Measurements from ENCODE around the gene PAX7. TPM values are rescaled to one million over a fixed set of nuclear protein-coding genes. Genes with fewer than 3 reads are reported as not detected.

Gene PAX7
- total RNA-seq, 2 donors from 2014 or later, result not detected

GRCh38 chr1:18658831-18659230 is 28.2 kb downstream of the PAX7 start:
- H3K27me3 ChIP-seq (replicated peaks; ENCODE audit: insufficient read depth), result no peaks in the 10 kb centered on the region

GRCh38 chr1:18661404-18662285 is 31.0 kb downstream of the PAX7 start:
- TF ChIP-seq CTCF (IDR thresholded peaks at IDR 0.05), result no peak
- DNase-seq (ENCODE audit: low spot score), result no peak
- ATAC-seq (ENCODE audit: insufficient number of reproducible peaks, low FRiP score, low read depth), result no peak
- Histone ChIP-seq H3K27ac (no peak overlapping the region), H3K4me3 (no peak overlapping the region), H3K36me3 (no peaks in the 10 kb centered on the region), H3K4me1 (ENCODE audit: control insufficient read depth in 1 of 2, low read depth in 2 of 2) (no peaks in the 10 kb centered on the region), H3K9me3 (no peaks in the 10 kb centered on the region), H3K27me3 (replicated peaks; ENCODE audit: insufficient read depth) (no peaks in the 10 kb centered on the region)

More at GRCh38 chr1:18658831-18659230, 28.2 kb downstream of the PAX7 start:
- DNase-seq (ENCODE audit: low spot score) (no peak), ATAC-seq (ENCODE audit: insufficient number of reproducible peaks, low FRiP score, low read depth) (no peak)
- no peaks in the 10 kb centered on the region for H3K9me3 ChIP-seq
- no peak for TF ChIP-seq CTCF (IDR thresholded peaks at IDR 0.05)
- no peak overlapping the region for H3K27ac ChIP-seq
- H3K4me3 ChIP-seq, result no peak overlapping the region
- no peaks in the 10 kb centered on the region for H3K4me1 ChIP-seq (ENCODE audit: control insufficient read depth in 1 of 2, low read depth in 2 of 2)
- no peaks in the 10 kb centered on the region for H3K36me3 ChIP-seq

GRCh38 chr1:18662286-18662639 is 31.6 kb downstream of the PAX7 start:
- H3K9me3 ChIP-seq, result no peaks in the 10 kb centered on the region
- no peak overlapping the region for H3K4me3 ChIP-seq
- H3K27ac ChIP-seq, result no peak overlapping the region
- no peak for ATAC-seq (ENCODE audit: insufficient number of reproducible peaks, low FRiP score, low read depth)
- no peak for TF ChIP-seq CTCF (IDR thresholded peaks at IDR 0.05)
- no peak for DNase-seq (ENCODE audit: low spot score)
- H3K27me3 ChIP-seq (replicated peaks; ENCODE audit: insufficient read depth), result no peaks in the 10 kb centered on the region
- no peaks in the 10 kb centered on the region for H3K4me1 ChIP-seq (ENCODE audit: control insufficient read depth in 1 of 2, low read depth in 2 of 2)
- no peaks in the 10 kb centered on the region for H3K36me3 ChIP-seq

DNA sequence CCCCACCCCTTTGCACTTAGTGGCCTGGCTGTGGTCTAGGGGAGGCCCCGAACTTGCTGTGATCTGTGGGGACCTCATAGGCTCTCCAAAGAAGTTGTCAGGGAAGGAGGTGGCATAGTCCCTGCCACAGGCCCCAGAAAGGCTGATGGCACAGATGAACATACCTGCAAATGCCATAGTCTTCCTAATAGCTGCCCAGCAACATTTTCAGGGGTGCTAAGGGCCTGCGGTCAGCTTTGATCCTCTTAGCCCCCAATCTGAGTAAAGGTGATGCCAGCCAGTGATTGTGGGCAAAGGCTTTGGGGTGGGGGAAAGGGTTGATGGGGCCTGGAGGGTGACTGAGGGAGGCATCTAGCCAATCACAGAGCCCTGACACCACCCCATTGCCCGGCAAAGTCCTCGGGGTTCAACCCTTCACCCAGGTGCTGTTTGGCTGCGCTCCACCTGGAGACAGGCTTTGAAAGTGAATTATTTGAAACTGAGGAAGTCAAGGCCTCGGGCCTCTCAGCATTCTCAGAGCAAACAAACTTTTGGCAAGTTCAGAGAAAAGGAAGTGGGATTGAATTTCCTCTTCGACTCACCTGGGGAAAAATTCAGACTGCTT is 35.8 kb downstream of the PAX7 start:
- ATAC-seq (ENCODE audit: insufficient number of reproducible peaks, low FRiP score, low read depth) (no peak), DNase-seq (ENCODE audit: low spot score) (no peak)
- H3K36me3 ChIP-seq, result no peaks in the 10 kb centered on the region
- H3K27ac ChIP-seq, result no peak overlapping the region
- no peak for TF ChIP-seq CTCF (IDR thresholded peaks at IDR 0.05)
- H3K9me3 ChIP-seq, result no peaks in the 10 kb centered on the region
- H3K4me1 ChIP-seq (ENCODE audit: control insufficient read depth in 1 of 2, low read depth in 2 of 2), result no peaks in the 10 kb centered on the region
- no peaks in the 10 kb centered on the region for H3K27me3 ChIP-seq (replicated peaks; ENCODE audit: insufficient read depth)
- H3K4me3 ChIP-seq, result no peak overlapping the region

DNA sequence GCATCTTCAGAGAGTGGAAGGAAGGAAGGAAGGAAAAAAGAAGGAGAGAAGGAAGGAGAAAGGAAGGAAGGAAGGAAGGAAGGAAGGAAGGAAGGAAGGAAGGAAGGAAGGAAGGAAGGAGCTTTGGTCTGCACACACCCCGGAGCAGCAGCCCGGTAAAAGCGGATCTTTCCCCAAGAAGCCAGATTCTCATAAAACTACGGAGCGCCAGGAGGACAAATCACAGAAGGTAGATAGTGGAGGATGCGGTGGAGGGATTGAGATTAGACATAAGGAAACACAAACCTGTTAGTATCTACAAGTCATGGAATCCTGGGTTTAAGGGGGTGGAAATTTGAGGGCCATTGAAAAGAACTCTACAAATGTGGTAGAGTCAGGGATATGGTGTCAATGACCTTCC is 36.7 kb downstream of the PAX7 start:
- ATAC-seq (ENCODE audit: insufficient number of reproducible peaks, low FRiP score, low read depth), result no peak
- no peak for DNase-seq (ENCODE audit: low spot score)
- no peak overlapping the region for H3K27ac ChIP-seq
- TF ChIP-seq CTCF (IDR thresholded peaks at IDR 0.05), result no peak
- no peak overlapping the region for H3K4me3 ChIP-seq
- H3K9me3 ChIP-seq, result no peaks in the 10 kb centered on the region
- no peaks in the 10 kb centered on the region for H3K4me1 ChIP-seq (ENCODE audit: control insufficient read depth in 1 of 2, low read depth in 2 of 2)
- H3K36me3 ChIP-seq, result no peaks in the 10 kb centered on the region
- H3K27me3 ChIP-seq (replicated peaks; ENCODE audit: insufficient read depth), result no peaks in the 10 kb centered on the region
